ENCODE measurements around the gene MDM1.

Gene MDM1

DNA sequence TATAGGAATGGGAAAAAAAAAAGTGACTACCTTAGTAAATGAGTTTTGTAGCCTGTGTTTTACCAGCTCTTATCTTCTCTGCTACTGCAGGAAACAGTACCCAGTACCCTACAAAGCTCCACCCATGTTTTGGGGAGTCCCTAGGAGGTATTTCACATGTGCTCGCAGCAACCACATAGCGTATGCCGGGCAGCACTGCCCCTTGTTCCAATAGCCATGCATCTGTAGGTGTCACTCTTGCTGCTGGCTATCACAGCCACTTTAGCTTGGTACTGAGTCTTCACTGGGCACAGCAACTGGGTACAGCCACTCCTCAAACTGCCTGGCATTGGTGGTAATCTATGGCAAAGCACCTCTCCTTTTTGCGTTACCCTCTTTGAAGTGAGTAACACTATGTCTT lies 2.0 kb upstream of the MDM1 start:
- H3K4me3 ChIP-seq (ENCODE audit: low read depth, low read length), result no peak overlapping the region
- TF ChIP-seq, protein P1, sequence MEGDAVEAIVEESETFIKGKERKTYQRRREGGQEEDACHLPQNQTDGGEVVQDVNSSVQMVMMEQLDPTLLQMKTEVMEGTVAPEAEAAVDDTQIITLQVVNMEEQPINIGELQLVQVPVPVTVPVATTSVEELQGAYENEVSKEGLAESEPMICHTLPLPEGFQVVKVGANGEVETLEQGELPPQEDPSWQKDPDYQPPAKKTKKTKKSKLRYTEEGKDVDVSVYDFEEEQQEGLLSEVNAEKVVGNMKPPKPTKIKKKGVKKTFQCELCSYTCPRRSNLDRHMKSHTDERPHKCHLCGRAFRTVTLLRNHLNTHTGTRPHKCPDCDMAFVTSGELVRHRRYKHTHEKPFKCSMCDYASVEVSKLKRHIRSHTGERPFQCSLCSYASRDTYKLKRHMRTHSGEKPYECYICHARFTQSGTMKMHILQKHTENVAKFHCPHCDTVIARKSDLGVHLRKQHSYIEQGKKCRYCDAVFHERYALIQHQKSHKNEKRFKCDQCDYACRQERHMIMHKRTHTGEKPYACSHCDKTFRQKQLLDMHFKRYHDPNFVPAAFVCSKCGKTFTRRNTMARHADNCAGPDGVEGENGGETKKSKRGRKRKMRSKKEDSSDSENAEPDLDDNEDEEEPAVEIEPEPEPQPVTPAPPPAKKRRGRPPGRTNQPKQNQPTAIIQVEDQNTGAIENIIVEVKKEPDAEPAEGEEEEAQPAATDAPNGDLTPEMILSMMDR (IDR thresholded peaks at IDR 0.05; ENCODE audit: low read depth, low read length), result peak; percentile 55
- TF ChIP-seq, protein P2, sequence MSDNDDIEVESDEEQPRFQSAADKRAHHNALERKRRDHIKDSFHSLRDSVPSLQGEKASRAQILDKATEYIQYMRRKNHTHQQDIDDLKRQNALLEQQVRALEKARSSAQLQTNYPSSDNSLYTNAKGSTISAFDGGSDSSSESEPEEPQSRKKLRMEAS (IDR thresholded peaks at IDR 0.05; ENCODE audit: low read depth, low read length), result peak; percentile 72
- TF ChIP-seq MYC (IDR thresholded peaks at IDR 0.05; ENCODE audit: low read depth, low read length) (peak; percentile 48; the same call in 1 of the 2 replicates), POLR2A (IDR thresholded peaks at IDR 0.05; ENCODE audit: extremely low read depth, insufficient read length) (no peak)
- peak; percentile 70 for DNase-seq (ENCODE audit: low read depth)

DNA sequence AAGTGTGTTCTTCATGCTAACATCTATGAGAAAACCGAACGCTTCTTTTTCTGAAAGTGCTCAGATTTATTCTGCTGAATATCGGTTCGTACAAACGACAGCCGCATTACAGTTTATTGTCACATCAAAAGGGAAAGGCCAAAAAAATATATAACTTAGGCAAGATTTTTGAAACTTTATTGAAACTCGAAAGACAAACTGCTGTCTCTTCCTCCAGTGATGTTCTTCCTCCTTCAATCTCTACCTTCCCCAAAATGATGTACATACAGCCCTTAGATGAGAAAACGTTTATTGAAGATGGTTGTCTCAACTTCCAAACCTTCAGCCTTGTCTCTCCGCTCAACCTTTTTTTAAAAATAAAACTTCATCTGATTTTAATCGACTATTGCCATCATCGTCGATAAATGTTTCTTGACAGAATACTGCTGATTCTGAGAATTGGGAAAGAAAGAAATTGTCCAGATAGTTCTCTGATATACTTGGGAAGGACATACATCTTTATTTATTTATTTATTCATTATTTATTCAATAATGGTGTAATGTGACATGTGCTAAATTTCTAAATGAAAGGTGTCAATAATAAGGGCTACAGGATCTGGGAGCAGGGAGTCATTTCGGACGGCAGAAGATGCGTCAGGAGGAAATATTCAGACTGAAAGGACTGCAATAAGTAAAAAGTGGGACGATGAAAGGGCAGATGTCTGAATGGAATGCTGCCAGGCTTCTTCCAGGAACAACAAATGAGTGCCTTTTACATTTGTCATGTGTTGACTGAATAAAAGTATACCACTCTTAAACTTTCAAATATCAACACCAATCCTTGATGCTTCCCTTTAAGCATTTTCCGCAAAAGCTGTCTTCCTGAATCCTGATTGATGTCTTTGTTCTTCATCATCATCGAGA lies 817 bp upstream of the MDM1 start:
- peak overlapping the region; percentile 85 for H3K4me3 ChIP-seq (ENCODE audit: low read depth, low read length)
- DNase-seq (ENCODE audit: low read depth), result no peak
- TF ChIP-seq, protein P1 (IDR thresholded peaks at IDR 0.05; ENCODE audit: low read depth, low read length), result no peak
- TF ChIP-seq, protein P2 (IDR thresholded peaks at IDR 0.05; ENCODE audit: low read depth, low read length), result no peak
- no peak for TF ChIP-seq POLR2A (IDR thresholded peaks at IDR 0.05; ENCODE audit: extremely low read depth, insufficient read length)
- TF ChIP-seq MYC (IDR thresholded peaks at IDR 0.05; ENCODE audit: low read depth, low read length), result no peak

DNA sequence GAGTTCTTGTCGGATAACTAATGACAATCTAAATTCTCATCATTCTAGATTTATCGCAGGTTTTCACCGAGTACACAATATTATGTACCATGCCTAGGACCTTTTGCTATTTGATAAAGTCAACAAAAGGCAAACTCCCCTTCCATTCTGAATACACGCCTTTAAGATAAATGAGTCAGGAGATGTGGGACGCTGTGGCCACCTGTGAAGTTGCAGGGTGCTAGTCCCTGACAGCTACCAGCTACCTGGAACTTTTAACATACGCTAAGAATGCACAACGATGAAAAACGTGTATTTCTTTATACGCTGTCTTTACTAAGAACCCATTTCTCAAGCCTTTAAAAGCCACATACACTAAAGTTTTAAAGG lies 678 bp downstream of the MDM1 start:
- TF ChIP-seq, protein P2 (IDR thresholded peaks at IDR 0.05; ENCODE audit: low read depth, low read length), result no peak
- TF ChIP-seq MYC (IDR thresholded peaks at IDR 0.05; ENCODE audit: low read depth, low read length) (no peak), POLR2A (IDR thresholded peaks at IDR 0.05; ENCODE audit: extremely low read depth, insufficient read length) (no peak)
- TF ChIP-seq, protein P1 (IDR thresholded peaks at IDR 0.05; ENCODE audit: low read depth, low read length), result no peak
- no peak for DNase-seq (ENCODE audit: low read depth)
- peak overlapping the region; percentile 94 for H3K4me3 ChIP-seq (ENCODE audit: low read depth, low read length)

DNA sequence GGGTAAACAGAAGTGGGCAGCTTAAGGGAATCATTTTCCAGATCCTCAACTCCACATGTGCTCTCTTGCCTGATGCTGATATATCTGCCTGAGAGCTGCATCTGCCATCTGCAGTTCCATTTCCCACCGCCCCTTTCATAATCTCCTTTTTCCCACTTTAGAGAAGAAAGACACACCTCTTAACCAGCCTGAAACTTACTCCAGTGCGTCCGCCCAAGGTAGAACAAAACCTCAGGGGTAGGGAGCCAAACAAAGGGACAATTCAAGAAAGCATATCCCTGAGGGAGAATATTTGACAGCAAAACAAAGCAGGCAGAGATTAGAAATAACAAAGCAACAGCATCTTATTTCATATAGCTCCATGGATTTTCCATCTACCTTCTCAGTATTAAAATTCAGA lies 4.3 kb downstream of the MDM1 start:
- TF ChIP-seq, protein P1 (IDR thresholded peaks at IDR 0.05; ENCODE audit: low read depth, low read length), result no peak
- TF ChIP-seq POLR2A (IDR thresholded peaks at IDR 0.05; ENCODE audit: extremely low read depth, insufficient read length) (no peak), MYC (IDR thresholded peaks at IDR 0.05; ENCODE audit: low read depth, low read length) (no peak)
- TF ChIP-seq, protein P2 (IDR thresholded peaks at IDR 0.05; ENCODE audit: low read depth, low read length), result no peak
- H3K4me3 ChIP-seq (ENCODE audit: low read depth, low read length), result no peak overlapping the region
- DNase-seq (ENCODE audit: low read depth), result no peak

DNA sequence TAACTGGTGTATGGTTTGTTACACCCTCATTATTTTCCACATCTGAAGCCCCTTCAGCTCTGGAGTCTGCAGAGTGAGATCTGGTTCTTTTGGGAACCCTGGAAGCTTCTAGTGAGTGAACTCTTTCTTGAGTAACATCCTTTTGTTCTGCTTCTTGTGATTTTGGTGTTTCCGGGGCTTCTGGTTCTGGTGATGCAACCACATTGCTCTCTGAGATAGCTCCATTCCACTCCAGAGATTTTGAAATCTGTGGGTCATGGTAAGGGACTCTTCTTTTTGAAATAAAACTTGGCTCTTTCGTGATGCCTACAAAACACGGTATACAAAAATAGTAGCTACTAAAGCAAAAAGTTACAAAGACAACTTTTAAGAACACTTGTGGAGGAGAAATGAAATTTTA lies 5.4 kb downstream of the MDM1 start:
- H3K4me3 ChIP-seq (ENCODE audit: low read depth, low read length), result no peak overlapping the region
- TF ChIP-seq, protein P1 (IDR thresholded peaks at IDR 0.05; ENCODE audit: low read depth, low read length), result no peak
- TF ChIP-seq, protein P2 (IDR thresholded peaks at IDR 0.05; ENCODE audit: low read depth, low read length), result no peak
- DNase-seq (ENCODE audit: low read depth), result no peak
